Suprapubic skin (tissue), 4 donors: ENCODE results near the gene BDNF. TPM values are rescaled to one million over a fixed set of nuclear protein-coding genes. Genes with fewer than 3 reads are reported as not detected.

Source experiments
- DNase-seq, 2 donors: peaks; one replicate each; pipeline ENCODE4 v3.0.0-alpha.2; 2019; ENCODE audit warnings: low spot score in 2 of 2
- H3K27ac ChIP-seq: fragments of 200-600 bp; sonication (generic); one replicate; pipeline ENCODE4 v1.5.1; 2019
- H3K27me3 ChIP-seq: fragments of 200-600 bp; sonication (generic); one replicate; pipeline ENCODE4 v1.5.1; 2019
- H3K36me3 ChIP-seq: fragments of 200-600 bp; sonication (generic); one replicate; pipeline ENCODE4 v1.5.1; 2019
- H3K4me1 ChIP-seq: fragments of 200-600 bp; sonication (generic); one replicate; pipeline ENCODE4 v1.5.1; 2019
- H3K4me3 ChIP-seq: fragments of 200-600 bp; sonication (generic); one replicate; pipeline ENCODE4 v1.5.1; 2019; ENCODE audit warnings: mild to moderate bottlenecking
- H3K9me3 ChIP-seq: fragments of 200-600 bp; sonication (generic); one replicate; pipeline ENCODE4 v1.5.1; 2019
- CTCF ChIP-seq, 2 donors: fragments of 200-600 bp in 1 of 2; fragments of 450-650 bp in 1 of 2; sonication (generic) in 1 of 2; IDR thresholded peaks; one replicate each; pipeline ENCODE4 v1.5.1; 2016 to 2019; ENCODE audit warnings: antibody characterized with exemption in 2 of 2, mild to moderate bottlenecking in 1 of 2, moderate library complexity in 1 of 2
- EP300 ChIP-seq: sonication (generic); formaldehyde crosslinking; IDR thresholded peaks from one replicate; pipeline ENCODE4 v1.6.1; 2017; ENCODE audit warnings: antibody characterized with exemption
- POLR2A ChIP-seq, 2 donors: fragments of 450-650 bp; IDR thresholded peaks; one replicate each; pipeline ENCODE4 v1.6.1; 2017; ENCODE audit warnings: antibody characterized with exemption in 2 of 2, mild to moderate bottlenecking in 2 of 2, moderate library complexity in 2 of 2
- POLR2AphosphoS5 ChIP-seq, 3 donors: sonication (generic); formaldehyde crosslinking; IDR thresholded peaks; one replicate each; pipeline ENCODE4 v1.6.1; 2017; ENCODE audit warnings: antibody characterized with exemption in 3 of 3
- WGBS: methylation state at CpG from one replicate; pipeline ENCODE4 v1.1.5; 2018; 5-methylcytosine and 5-hydroxymethylcytosine counted together
- total RNA-seq, 4 donors: library from RNA; depleted of rRNA; stranded (reverse); fragments of >200 nt; gene quantifications; one replicate each; pipeline ENCODE4 v1.1.0, GENCODE V29; 2016

Gene BDNF
- total RNA-seq, 4 donors from 2014 or later, result 0.17 to 2.0 (median 0.54) TPM

- WGBS, result 90% methylated on average over 3 of the region's 3 CpGs
- H3K4me3 ChIP-seq, result no peak overlapping the region
- H3K27ac ChIP-seq, result no peak overlapping the region
- DNase-seq, result no peak
- H3K4me1 ChIP-seq, result no peaks in the 10 kb centered on the region
- H3K9me3 ChIP-seq, result no peaks in the 10 kb centered on the region
- no peaks in the 10 kb centered on the region for H3K36me3 ChIP-seq
- H3K27me3 ChIP-seq, result peaks cover 9% of the 10 kb centered on the region
- TF ChIP-seq EP300 (no peak), POLR2AphosphoS5 (IDR thresholded peaks at IDR 0.05) (no peak), CTCF (IDR thresholded peaks at IDR 0.05) (no peak), POLR2A (IDR thresholded peaks at IDR 0.05) (no peak)
These were observed 7.4 kb upstream of the BDNF start for GRCh38 chr11:27707676-27708075.

GRCh38 chr11:27705873-27706820 lies 5.9 kb upstream of the BDNF start:
- H3K9me3 ChIP-seq, result no peaks in the 10 kb centered on the region
- peak in 1 of 2 donors; percentile 50 for DNase-seq
- TF ChIP-seq POLR2A (IDR thresholded peaks at IDR 0.05) (no peak), CTCF (IDR thresholded peaks at IDR 0.05) (peak in 1 of 2 donors; percentile 54)
- no peak overlapping the region for H3K27ac ChIP-seq
- no peak overlapping the region for H3K4me3 ChIP-seq
- peaks cover 6% of the 10 kb centered on the region for H3K4me1 ChIP-seq
- H3K36me3 ChIP-seq, result no peaks in the 10 kb centered on the region
- WGBS, result 29% methylated on average over 5 of the region's 5 CpGs
- H3K27me3 ChIP-seq, result peaks cover 17% of the 10 kb centered on the region

GRCh38 chr11:27703481-27703880 lies 3.2 kb upstream of the BDNF start:
- H3K27ac ChIP-seq, result no peak overlapping the region
- H3K36me3 ChIP-seq, result no peaks in the 10 kb centered on the region
- peaks cover 31% of the 10 kb centered on the region for H3K4me1 ChIP-seq
- no peak for DNase-seq
- H3K4me3 ChIP-seq, result no peak overlapping the region
- no peaks in the 10 kb centered on the region for H3K9me3 ChIP-seq
- WGBS, result 33% methylated on average over 3 of the region's 3 CpGs
- peaks cover 44% of the 10 kb centered on the region for H3K27me3 ChIP-seq
- TF ChIP-seq POLR2A (IDR thresholded peaks at IDR 0.05) (no peak), POLR2AphosphoS5 (IDR thresholded peaks at IDR 0.05) (no peak), CTCF (IDR thresholded peaks at IDR 0.05) (no peak), EP300 (no peak)

GRCh38 chr11:27702811-27703210 lies 2.6 kb upstream of the BDNF start:
- Histone ChIP-seq H3K36me3 (no peaks in the 10 kb centered on the region), H3K27ac (no peak overlapping the region), H3K4me3 (no peak overlapping the region), H3K4me1 (peaks cover 31% of the 10 kb centered on the region), H3K9me3 (no peaks in the 10 kb centered on the region), H3K27me3 (peaks cover 48% of the 10 kb centered on the region)
- TF ChIP-seq EP300, result no peak
- TF ChIP-seq CTCF (IDR thresholded peaks at IDR 0.05), result no peak
- no peak for TF ChIP-seq POLR2A (IDR thresholded peaks at IDR 0.05)
- TF ChIP-seq POLR2AphosphoS5 (IDR thresholded peaks at IDR 0.05), result no peak
- no peak for DNase-seq
- 36% methylated on average over 6 of the region's 6 CpGs for WGBS

- TF ChIP-seq POLR2AphosphoS5 (IDR thresholded peaks at IDR 0.05) (no peak), EP300 (no peak), CTCF (IDR thresholded peaks at IDR 0.05) (no peak), POLR2A (IDR thresholded peaks at IDR 0.05) (no peak)
- no peak for DNase-seq
These were observed 1.3 kb upstream of the BDNF start for GRCh38 chr11:27701355-27702105.

More at GRCh38 chr11:27701355-27702105, 1.3 kb upstream of the BDNF start:
- no peak overlapping the region for H3K27ac ChIP-seq
- peaks cover 61% of the 10 kb centered on the region for H3K27me3 ChIP-seq
- H3K9me3 ChIP-seq, result no peaks in the 10 kb centered on the region
- peaks cover 31% of the 10 kb centered on the region for H3K4me1 ChIP-seq
- no peaks in the 10 kb centered on the region for H3K36me3 ChIP-seq
- 2% methylated on average over 30 of the region's 30 CpGs for WGBS
- peak overlapping the region; percentile 63 for H3K4me3 ChIP-seq
